GM12878 (cell line): ENCODE measurements around the gene RASAL2.

Source experiments
- EZH2 ChIP-seq: IDR thresholded peaks from 2 replicates; pipeline ENCODE4 v1.6.1; 2012; ENCODE audit warnings: low read depth, mild to moderate bottlenecking, control low read depth, inconsistent platforms, low read length, borderline replicate concordance; ENCODE audit not compliant: control insufficient read depth
- HDAC6 ChIP-seq: fragments of 200-600 bp; sonication (generic); IDR thresholded peaks from one replicate; pipeline ENCODE4 v1.8.0; 2017; ENCODE audit warnings: antibody characterized with exemption; ENCODE audit not compliant: unreplicated experiment
- TF ChIP-seq, protein P1 (sequence below), 3 experiments: IDR thresholded peaks in 2 of 3; conservative IDR thresholded peaks in 1 of 3; 2 replicates each; pipeline ENCODE4 v1.5.1; 2011; ENCODE audit warnings: low read depth in 3 of 3, low read length in 3 of 3, mild to moderate bottlenecking in 3 of 3, control low read depth in 2 of 3, moderate library complexity in 2 of 3, inconsistent platforms in 1 of 3, mixed read lengths in 1 of 3; ENCODE audit not compliant: control insufficient read depth in 2 of 3, insufficient read depth in 1 of 3; ENCODE audit errors: extremely low read depth in 1 of 3

DNA sequence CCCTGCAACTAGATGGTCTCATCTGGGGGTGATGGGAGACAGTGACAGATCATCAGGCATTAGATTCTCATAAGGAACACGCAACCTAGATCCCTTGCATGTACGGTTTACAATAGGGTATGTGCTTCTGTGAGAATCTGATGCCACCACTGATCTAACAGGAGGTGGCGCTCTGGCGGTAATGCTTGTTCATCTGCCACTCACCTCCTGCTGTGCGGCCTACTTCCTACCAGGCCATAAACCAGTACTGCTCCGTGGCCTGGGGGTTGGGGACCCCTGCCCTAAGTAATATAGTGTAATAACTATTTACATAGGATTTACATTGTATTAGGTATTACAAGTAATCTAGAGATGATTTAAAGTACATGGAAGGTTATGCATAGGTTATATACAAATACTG is 267.9 kb downstream of the RASAL2 start:
- TF ChIP-seq HDAC6 (no peak), EZH2 (no peak)
- TF ChIP-seq, protein P1, sequence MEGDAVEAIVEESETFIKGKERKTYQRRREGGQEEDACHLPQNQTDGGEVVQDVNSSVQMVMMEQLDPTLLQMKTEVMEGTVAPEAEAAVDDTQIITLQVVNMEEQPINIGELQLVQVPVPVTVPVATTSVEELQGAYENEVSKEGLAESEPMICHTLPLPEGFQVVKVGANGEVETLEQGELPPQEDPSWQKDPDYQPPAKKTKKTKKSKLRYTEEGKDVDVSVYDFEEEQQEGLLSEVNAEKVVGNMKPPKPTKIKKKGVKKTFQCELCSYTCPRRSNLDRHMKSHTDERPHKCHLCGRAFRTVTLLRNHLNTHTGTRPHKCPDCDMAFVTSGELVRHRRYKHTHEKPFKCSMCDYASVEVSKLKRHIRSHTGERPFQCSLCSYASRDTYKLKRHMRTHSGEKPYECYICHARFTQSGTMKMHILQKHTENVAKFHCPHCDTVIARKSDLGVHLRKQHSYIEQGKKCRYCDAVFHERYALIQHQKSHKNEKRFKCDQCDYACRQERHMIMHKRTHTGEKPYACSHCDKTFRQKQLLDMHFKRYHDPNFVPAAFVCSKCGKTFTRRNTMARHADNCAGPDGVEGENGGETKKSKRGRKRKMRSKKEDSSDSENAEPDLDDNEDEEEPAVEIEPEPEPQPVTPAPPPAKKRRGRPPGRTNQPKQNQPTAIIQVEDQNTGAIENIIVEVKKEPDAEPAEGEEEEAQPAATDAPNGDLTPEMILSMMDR (IDR thresholded peaks at IDR 0.05 in 2 of 3, conservative IDR thresholded peaks at IDR 0.05 in 1 of 3; ENCODE audit: control insufficient read depth in 2 of 3, extremely low read depth in 1 of 3, insufficient read depth in 1 of 3, low read depth in 3 of 3, low read length in 3 of 3): peak; percentile 31 to 56 (median 39); a peak in 4 of 6 replicates
